Head of caudate nucleus (tissue), 42 donors: ENCODE results near the gene TMEM131.

Experiments
- DNase-seq, 42 donors: peaks; one replicate each; pipeline versions ENCODE4 v3.0.0 to v3.0.0-alpha.2; 2020 to 2021; ENCODE audit warnings: mixed read lengths in 7 of 42
- intact Hi-C: fragments of 100-400 bp; cut with DNase I; formaldehyde crosslinking; loops from one replicate; pipeline ENCODE4 v1.15.0; 2022

TMEM131 gene

GRCh38 chr2:97738179-97739019, 257.3 kb downstream of the TMEM131 start:
- intact Hi-C loops, result no loop called here

GRCh38 chr2:97737421-97738178, 258.1 kb downstream of the TMEM131 start:
- intact Hi-C loops, result no loop called here

More at GRCh38 chr2:97738179-97739019, 257.3 kb downstream of the TMEM131 start:
- DNase-seq, result peak in 1 of 42 donors; percentile 19

DNA sequence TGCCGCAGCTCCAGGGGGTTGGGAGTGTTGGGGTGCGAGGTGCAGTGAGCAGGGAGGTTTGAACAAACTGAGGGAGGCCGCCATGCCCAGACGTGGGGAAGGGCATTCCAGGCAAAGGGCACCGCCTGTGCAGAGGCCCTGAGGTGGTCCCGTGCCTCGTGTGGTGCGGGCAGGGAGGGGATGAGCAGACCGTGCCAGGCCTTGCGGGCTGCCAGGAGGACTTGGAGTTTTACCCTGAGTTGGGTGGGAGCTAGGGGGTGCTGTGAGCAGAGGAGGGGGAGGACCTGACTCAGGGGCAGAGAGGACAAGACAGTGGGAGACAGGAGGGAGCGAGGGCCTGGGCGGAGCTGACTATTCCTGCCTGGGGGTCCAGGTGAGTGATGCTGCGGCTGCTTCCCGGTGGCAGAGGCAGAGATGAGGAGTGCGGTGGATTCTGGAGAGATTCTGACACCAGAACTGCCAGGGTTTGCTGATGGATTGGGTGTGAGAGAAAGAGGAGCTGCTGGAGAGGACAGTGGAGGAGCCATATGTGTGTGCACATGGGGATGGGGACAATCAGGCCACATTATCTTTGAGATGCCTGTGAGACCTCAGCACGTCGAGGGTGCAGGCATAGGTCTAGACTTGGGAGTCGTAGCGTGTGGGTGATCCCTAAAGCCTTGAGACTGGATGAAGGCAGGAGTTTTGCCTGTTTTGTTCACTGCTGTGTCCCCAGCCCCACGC, 259.0 kb downstream of the TMEM131 start:
- intact Hi-C loops, result no loop called here
- peak in 1 of 42 donors; percentile 39 for DNase-seq

More at GRCh38 chr2:97737421-97738178, 258.1 kb downstream of the TMEM131 start:
- DNase-seq, result peak in 1 of 42 donors; percentile 39

DNA sequence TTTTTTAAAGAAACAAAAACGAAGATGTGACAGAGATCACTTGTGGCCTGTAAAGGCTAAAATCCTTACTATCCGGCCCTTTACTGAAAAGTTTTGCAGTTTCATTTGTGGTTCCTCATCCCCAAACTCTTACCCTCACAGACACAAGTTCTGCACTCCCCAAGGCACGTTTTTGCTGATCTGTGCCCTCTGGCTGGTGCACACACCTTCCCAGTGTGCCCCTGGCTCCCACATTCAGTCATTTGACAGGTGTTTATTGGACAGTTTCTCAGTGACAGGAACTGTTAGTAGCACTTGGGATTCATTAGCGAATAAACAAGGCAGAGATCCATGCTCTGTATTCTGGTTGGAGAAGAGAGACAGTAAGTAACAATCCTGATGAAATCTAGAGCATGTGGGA, 259.6 kb downstream of the TMEM131 start:
- intact Hi-C loops, result no loop called here
- peak in 1 of 42 donors; percentile 25 for DNase-seq

GRCh38 chr2:97735161-97735561, 260.6 kb downstream of the TMEM131 start:
- intact Hi-C loops, result no loop called here
- peak in 1 of 42 donors; percentile 40 for DNase-seq

DNA sequence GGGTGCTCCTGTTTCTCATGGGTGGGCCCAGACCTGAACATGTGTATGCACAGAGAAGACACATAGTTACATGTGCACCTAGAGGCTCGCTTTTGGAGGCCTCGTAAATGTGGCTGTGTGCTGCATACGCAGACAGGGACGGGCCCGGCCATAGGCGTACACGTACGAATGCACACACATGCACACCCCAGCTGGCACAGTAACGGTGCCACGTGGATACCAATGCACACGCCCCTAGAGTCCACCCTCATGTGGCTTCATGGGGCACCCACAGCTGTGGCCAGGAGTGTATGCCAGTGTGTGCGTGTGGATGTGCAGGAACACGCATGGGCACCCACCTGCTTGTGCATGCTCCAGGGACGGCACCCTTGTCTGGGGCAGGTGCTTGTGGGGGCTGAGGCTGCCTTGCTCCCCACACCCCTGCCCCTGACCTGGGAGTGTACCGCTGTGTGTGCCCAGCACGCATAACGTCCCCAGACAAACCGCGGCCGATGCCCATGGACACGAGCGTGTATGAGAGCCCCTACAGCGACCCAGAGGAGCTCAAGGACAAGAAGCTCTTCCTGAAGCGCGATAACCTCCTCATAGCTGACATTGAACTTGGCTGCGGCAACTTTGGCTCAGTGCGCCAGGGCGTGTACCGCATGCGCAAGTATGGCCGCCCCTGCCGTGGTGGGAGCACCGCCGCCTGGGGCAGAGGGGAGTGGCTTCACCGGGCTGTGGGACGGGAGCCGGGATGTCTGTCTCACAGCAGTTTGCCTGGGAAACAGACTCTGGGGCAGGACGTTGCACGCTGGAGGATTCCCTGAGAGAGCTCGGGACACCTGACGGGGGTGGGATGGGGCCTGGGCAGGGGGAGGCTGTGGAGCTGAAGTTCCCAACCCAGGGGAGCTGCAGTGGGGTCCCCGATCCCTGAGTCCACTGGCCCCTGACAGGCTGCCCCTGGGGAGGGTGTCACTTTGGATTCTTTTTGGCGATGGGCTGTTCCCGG, 261.4 kb downstream of the TMEM131 start:
- peak in 2 of 42 donors; percentile 9 to 33 for DNase-seq
- intact Hi-C loops, result no loop called here

GRCh38 chr2:97733341-97734035, 262.3 kb downstream of the TMEM131 start:
- peak in 2 of 42 donors; percentile 1 to 31 for DNase-seq
- intact Hi-C loops, result no loop called here

DNA sequence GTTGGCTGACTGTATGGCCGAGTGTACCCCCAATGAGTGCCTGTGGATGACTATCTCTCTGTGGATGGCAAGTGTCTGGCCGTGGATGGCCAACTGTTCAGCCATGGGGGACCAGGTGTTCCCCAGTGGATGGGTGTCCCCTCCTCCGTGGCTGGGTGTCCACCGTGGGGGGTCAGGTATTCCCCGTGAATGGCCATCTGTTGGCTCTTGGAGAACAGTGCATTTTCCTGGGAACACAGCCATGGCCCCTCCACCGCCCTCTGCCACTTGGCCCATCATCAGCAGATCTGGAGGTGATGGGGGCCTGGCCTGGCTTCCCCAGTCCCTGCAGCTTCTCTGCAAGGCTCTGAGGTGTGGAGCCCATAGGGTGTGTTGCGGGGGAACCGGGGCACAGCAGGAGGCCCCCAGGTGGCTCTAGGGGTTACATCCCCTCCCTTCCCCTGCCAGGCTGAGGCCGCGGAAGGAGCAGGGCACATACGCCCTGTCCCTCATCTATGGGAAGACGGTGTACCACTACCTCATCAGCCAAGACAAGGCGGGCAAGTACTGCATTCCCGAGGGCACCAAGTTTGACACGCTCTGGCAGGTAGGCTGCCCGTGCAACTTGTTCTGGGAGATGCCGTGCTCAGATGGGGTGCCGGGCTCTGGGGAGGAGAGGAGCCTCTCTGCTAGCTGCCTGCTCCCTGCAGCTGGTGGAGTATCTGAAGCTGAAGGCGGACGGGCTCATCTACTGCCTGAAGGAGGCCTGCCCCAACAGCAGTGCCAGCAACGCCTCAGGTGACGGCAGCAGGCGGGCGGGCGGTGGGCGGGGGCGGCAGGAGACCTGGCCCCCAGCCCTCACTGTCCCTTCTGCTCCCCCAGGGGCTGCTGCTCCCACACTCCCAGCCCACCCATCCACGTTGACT, 263.1 kb downstream of the TMEM131 start:
- peak in 1 of 42 donors; percentile 4 for DNase-seq
- intact Hi-C loops, result no loop called here

DNA sequence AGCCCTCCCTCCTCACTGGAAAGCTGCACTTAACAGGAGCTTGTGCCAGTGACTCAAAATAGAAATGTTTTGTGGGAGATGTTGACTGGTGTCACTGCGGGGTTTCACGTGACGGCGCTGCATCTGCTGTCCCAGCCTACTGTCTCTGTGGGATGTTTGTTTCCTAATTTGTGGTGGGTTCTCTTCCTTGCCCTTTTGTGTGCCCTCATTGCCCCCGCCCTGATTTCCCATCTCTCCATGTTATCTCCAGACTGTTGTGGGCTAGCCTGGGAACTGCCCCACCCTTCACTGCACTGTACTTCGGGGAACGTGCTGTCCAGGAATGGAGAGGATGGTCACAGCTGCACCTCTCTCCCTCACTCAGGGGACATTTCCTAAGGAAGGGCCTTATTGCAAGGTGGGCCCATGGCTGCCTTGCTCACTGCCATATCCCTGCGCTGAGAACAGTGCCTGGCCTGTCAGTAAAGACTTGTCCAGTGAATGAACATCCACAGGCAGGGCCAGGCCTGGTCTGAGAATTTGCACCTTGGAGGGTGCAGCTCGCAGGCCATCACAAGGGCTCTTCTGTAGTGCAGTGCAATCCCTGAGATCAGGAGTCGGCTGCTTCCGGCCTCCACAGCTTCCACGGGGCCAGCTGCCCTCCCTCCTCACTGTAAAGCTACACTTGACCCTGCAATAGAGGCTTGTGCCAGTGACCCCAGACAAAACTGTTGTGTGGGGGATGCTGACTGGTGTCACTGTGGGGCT, 264.3 kb downstream of the TMEM131 start:
- intact Hi-C loops, result no loop called here
- DNase-seq, result no peak

- intact Hi-C loops, result no loop called here
- no peak for DNase-seq
These were observed 265.5 kb downstream of the TMEM131 start for GRCh38 chr2:97730245-97730644.

DNA sequence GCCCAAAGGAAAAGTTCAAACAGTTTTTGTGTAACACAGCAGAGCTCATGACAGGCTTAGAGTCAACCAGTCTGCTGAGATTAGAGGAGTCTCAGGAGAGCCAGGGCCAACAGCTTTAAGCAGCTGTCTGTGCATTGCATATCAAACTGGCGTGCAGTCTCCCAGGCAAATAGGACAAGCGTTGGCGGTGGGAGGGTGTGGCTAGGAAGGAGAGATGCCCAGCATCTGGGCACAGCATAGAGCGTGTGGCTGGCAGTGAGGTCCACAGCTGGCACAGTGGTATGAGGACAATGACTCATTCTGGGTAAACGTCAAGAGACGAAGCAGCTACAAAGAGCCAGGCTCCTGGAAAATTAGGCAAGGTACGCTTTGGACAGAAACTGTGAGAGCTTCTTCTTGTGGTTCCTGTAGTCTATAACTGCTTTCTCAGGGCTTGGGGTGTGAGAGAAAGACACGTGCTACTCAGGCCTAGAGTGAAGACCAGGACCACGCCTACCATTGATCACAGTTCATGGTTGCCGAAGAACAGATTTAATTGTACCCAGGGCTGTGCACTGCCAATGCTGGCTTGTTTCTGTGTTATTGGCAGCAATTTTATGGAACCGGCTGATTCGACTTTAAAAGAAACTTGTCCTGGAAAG, 267.5 kb downstream of the TMEM131 start:
- DNase-seq, result peak in 2 of 42 donors; percentile 3 to 10
- intact Hi-C loops, result no loop called here

DNA sequence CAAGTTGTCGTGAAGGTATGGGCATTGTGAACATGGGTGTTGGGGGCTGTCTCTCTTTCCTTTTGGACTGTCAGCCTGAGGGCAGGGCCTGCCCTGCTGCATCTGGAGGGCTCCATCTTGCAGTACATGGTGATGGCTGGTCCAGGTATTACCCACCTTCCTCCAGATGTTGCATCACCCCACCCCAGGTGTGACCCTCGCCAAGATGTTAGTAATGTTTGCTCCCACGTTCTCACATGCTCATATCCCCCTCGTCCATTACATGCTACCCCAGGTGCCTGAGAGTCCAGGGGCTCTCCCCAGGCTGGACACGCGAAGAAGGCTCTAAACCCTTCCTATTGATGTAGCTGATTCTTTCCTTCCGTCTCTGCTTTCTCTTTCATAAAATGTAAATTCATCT, 268.5 kb downstream of the TMEM131 start:
- DNase-seq, result no peak
- intact Hi-C loops, result no loop called here

DNA sequence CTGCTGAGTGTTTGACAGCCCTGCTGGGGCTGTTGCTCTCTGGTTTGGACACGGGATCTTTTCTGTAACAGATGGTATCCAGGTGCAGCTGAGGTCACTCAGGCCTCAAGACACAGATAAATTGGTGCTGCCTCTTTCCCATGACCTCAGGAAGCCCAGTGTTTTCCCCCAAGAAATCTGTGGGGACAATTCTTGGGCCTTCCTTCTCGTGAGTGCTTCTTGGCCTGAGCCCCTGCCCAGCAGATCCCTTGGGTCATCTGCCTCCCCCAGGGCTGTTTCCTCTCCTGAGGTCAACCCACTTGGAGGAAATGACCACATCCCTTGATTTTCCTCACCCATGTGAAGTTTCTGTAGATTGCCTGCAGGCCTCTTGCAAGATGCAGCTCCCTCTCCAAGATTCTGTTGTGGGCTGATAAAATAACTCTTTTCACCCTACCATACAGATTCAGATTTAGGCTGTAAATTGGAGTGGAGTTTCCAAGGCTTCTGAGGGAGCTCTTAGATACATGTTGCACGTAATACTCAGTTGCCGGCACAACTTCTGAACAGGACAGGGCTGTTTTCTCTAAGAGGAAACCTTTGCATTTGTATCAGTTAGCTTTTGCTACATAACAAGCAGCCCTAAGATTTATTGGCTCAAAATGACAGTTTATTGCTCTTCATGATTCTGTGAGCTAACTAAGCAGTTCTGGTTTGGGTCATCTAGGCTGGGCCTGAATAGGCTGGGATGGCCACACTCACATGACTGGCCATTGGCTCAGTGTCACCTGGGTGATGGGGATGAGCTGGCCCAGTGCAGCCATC, 269.3 kb downstream of the TMEM131 start:
- intact Hi-C loops, result no loop called here
- DNase-seq, result no peak

DNA sequence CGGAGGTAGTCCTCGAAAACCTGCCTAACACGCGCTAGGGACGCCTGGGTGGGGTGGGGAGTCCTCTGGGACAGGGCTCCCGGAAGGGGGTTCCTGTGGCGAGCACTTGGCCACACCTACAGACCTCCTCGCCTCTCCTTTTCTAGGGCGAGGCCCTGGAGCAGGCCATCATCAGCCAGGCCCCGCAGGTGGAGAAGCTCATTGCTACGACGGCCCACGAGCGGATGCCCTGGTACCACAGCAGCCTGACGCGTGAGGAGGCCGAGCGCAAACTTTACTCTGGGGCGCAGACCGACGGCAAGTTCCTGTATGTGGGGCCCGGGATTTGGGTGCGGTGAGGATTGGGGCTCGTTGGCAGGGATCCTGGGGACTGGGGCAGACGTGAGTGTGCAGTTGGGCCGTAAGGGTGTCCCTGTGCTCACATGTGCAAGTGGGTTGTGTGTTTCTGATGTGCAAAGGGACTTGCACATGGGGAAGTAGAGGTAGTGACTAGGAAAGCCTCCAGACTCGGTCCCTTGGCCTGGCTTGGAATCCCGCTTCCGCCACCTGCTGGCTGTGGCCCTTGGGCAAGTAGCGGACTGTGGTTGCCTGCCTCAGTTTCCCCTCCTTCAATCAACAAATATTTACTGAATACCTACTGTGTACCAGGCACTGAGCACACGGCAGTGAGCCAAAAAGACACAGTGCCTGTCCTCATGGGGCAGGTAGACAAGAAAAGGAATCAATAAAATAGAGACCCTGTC, 270.6 kb downstream of the TMEM131 start:
- intact Hi-C loops, result no loop called here
- no peak for DNase-seq
